GM12873 (cell line): ENCODE results near the gene METTL22.

Experiments used
- TF ChIP-seq, protein P1 (sequence below): IDR thresholded peaks from 2 replicates; pipeline ENCODE4 v1.5.1; 2012; ENCODE audit warnings: low read depth, mild to moderate bottlenecking, moderate library complexity, low read length, control low read depth; ENCODE audit not compliant: insufficient read depth; ENCODE audit errors: missing control alignments

The METTL22 gene

DNA sequence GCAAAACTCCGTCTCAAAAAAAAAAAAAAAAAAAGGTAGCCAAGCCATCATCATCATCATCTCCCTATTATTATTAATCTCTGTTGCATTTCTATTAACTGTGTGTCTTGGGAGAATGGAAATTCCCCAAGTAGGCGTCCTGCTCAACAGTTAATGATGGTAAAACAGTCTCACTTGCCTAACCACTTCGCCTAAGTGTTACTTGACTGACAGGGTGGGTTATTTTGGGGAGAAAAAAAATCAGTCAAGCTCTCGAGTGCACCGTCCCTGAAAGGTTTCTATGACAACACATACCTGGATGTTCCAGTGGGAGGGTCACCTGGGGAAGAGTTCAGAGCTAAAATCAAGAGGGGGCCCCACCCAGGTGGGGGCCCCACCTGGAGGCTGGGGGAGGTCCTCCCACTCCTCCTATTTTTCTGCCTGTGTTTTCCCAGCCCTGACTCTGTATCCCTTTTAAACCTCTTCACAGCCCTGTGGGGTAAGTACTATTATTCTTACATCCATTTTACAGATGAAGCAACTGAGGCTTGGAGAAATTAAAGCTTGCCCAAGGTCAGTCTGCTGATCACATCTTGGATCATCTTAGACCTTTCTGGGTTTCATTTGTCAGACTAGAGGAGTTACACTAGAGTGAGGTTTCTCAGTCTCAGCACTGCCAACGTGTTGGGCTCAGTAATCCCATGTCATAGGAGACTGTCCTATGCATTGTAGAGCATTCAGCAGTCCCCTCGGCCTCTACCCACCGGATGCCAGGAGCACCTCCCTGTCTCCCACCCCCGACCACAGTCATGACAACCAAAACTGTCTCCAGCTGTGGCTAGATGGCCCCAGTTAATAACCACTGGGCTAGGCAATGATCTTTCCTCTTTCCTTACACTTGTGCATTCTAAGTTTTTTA lies 41.9 kb downstream of the METTL22 start:
- TF ChIP-seq, protein P1, sequence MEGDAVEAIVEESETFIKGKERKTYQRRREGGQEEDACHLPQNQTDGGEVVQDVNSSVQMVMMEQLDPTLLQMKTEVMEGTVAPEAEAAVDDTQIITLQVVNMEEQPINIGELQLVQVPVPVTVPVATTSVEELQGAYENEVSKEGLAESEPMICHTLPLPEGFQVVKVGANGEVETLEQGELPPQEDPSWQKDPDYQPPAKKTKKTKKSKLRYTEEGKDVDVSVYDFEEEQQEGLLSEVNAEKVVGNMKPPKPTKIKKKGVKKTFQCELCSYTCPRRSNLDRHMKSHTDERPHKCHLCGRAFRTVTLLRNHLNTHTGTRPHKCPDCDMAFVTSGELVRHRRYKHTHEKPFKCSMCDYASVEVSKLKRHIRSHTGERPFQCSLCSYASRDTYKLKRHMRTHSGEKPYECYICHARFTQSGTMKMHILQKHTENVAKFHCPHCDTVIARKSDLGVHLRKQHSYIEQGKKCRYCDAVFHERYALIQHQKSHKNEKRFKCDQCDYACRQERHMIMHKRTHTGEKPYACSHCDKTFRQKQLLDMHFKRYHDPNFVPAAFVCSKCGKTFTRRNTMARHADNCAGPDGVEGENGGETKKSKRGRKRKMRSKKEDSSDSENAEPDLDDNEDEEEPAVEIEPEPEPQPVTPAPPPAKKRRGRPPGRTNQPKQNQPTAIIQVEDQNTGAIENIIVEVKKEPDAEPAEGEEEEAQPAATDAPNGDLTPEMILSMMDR: no peak

DNA sequence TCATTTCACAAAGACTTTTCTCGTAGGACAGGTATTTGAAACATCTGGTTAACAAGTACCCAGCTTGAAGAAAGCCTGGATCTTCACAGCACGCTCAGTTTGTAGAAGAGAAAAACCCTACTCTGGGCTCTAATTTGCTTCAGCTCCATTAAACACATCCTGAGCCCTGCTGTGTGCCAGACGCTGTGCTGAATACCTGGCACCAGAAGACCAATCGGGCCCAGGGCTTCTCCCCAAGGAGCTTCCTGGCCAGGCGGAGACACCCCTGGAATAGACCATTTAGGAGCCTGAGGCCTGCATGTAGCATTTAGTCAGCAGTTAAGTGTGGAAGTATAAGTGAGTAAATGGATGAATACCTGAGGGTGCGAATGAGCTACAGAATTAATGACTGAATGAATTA lies 44.0 kb downstream of the METTL22 start:
- TF ChIP-seq, protein P1: no peak

DNA sequence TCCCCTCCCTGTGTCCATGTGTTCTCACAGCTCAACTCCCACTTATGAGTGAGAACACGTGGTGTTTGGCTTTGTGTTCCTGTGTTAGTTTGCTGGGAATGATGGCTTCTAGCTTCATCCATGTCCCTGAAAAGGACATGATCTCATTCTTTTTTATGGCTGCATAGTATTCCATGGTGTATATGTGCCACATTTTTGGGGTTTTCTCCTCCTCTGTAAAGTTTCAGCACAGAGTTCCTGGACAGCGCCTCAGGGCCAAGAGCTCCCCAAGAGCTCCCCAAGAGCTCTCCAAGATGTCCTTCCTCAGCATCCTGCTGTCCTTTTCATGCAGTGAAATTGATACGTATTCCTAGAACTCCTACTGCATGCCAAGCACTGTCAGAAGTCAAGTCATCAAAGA lies 46.0 kb downstream of the METTL22 start:
- TF ChIP-seq, protein P1: no peak

DNA sequence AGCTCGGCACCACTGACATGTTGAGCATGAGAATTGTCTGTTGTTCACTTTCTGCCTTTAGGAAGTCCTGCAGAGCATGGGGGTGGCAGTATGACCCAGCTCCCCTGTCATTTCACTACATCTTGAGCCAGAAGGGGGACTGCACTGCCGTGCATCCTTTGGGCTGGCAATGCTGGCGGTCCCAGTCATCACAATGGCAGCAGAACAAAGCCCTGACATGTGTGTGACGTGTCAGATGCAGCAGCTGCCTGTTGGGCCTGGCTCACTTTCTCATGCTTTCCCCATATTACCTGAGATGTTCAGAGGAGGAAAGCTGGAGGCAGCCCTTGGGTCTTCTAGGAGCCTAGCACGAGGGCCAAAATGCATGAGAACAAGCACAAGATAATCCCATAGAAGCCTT lies 46.6 kb downstream of the METTL22 start:
- TF ChIP-seq, protein P1: no peak

DNA sequence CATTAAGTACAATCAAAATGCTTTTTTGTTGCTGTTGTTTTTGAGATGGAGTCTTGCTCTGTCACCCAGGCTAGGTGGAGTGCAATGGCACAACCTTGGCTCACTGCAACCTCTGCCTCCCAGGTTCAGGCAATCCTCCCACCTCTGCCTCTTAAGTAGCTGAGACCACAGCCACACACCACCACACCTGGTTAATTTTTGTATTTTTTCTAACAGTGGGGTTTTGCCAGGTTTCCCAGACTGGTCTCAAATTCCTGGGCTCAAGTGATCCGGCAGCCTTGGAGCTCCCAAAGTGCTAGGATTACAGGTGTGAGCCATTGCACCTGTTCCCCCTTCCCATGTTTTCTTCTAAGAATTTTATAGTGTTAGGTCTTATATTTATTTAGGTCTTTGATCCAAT lies 48.0 kb downstream of the METTL22 start:
- TF ChIP-seq, protein P1: no peak

DNA sequence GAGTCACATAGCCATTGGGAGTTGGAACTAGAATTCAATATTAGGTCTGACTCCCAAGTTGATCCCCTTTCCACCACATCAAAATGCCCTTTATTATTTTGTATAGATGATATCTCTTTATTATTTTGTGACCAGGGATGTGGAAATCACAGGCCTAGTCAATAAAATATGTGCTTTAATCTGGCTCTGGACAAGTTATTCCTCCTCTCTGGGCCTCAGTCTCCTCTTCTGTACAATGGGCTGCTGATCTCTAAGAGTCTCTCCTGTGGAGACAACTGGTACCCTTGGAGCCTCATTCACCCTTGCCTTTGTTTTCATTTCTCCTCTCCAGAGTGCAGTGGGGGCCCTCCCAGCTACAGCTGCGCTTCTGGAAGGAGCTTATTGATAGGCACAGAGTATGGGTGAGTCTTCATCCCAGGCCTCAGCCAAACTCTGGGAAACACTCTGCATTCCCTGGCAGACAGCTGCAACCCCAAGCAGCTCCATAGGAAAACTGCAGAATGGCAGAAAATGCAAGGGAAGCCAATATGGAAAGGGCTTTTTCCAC lies 48.6 kb downstream of the METTL22 start:
- TF ChIP-seq, protein P1: no peak

DNA sequence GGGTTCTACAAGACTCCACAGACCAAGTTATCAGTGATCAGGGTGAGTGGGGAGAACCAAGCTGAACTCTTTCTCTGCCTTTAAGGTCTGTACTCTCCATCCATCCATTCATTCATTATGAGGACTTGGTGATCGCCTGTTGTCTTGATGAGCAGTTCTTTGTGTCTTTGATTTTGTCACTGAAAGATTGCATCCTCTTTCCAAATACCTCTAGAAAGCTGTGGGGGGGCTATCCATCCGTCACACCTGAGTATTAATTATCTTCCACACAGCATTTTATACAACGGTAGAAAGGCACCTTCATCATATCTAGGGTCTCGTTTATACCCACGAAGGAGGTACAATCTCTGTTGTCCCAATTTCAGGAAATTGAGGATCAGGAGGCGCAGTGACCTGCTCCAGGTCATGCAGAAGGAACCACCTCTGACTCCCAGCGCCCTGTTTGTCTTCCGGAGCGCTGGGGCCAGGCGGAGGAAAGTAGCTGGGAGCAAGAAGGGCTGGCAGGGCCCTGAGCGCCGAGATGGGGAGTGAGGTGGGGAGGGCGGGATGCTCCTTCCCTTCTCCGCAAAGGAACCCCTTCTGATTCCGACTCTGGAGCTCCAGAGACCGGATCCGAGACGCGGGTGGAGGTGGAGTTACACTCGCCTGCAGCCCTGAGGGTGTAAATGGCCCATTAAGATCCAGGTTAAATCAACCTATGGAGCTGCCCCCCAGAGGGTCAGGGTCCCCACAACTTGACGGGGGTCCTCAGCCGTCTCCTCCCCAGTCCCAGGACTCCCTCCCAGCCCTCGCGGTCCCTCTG lies 52.3 kb downstream of the METTL22 start:
- TF ChIP-seq, protein P1: no peak
